Panc1 (cell line): ENCODE data around the gene INIP.
"Not testable (repeated sequence)": the region's sequence is repeated elsewhere in the genome, so short reads cannot be mapped to it uniquely, and the experiment has no call there.

Experiments used
- CTCF ChIP-seq: fragments of 450-650 bp; IDR thresholded peaks from 2 replicates; pipeline ENCODE4 v1.5.1; 2017; ENCODE audit warnings: mild to moderate bottlenecking
- POLR2AphosphoS5 ChIP-seq: IDR thresholded peaks from 2 replicates; pipeline ENCODE4 v1.6.1; 2012; ENCODE audit warnings: mild to moderate bottlenecking, low read depth, low read length, moderate library complexity
- REST ChIP-seq, 2 experiments: IDR thresholded peaks; 2 replicates each; pipeline ENCODE4 v1.6.1; 2011 to 2012; ENCODE audit warnings: low read depth in 2 of 2, control low read depth in 1 of 2, low read length in 1 of 2, mild to moderate bottlenecking in 1 of 2, moderate library complexity in 1 of 2; ENCODE audit not compliant: insufficient read depth in 1 of 2

GRCh38 chr9:112722749-112723148, 4.8 kb upstream of the INIP start:
- TF ChIP-seq CTCF; POLR2AphosphoS5; REST (IDR thresholded peaks at IDR 0.05; ENCODE audit: insufficient read depth in 1 of 2, low read depth in 2 of 2, low read length in 1 of 2): not testable (repeated sequence)
